CD14-positive monocyte (primary cell): ENCODE data around the gene CYP26C1. TPM values are rescaled to one million over a fixed set of nuclear protein-coding genes. Genes with fewer than 3 reads are reported as not detected.

ENCODE experiments used
- DNase-seq, 3 donors: peaks; one replicate each; pipeline ENCODE4 v3.0.0-alpha.2; 2011 to 2022
- H2AFZ ChIP-seq: 2 replicates; pipeline ENCODE4 v1.6.0; 2012; ENCODE audit warnings: mild to moderate bottlenecking, low read depth, low read length, inconsistent platforms; ENCODE audit not compliant: insufficient read depth, poor library complexity, severe bottlenecking
- H3K27ac ChIP-seq, 2 donors: 1 replicate in 1 of 2; 2 replicates in 1 of 2; pipeline ENCODE4 v1.5.1; 2012 to 2013; ENCODE audit warnings: low read length in 2 of 2, control low read depth in 1 of 2, inconsistent platforms in 1 of 2, low read depth in 1 of 2, mild to moderate bottlenecking in 1 of 2
- H3K27me3 ChIP-seq, 2 donors: one replicate each; pipeline versions ENCODE4 v1.6.0 to v1.6.1; 2011 to 2013; ENCODE audit warnings: low read length in 2 of 2; ENCODE audit not compliant: control insufficient read depth in 2 of 2, insufficient read depth in 2 of 2
- H3K36me3 ChIP-seq, 2 donors: replicated peaks in 1 of 2; 1 replicate in 1 of 2; 2 replicates in 1 of 2; pipeline versions ENCODE4 v1.5.1 to v1.6.1; 2012 to 2013; ENCODE audit warnings: low read length in 2 of 2, control low read depth in 1 of 2, inconsistent platforms in 1 of 2, mild to moderate bottlenecking in 1 of 2; ENCODE audit not compliant: insufficient read depth in 2 of 2, control insufficient read depth in 1 of 2
- H3K4me1 ChIP-seq, 2 donors: 1 replicate in 1 of 2; 2 replicates in 1 of 2; pipeline versions ENCODE4 v1.5.1 to v1.6.1; 2012 to 2013; ENCODE audit warnings: low read length in 2 of 2, control low read depth in 1 of 2, inconsistent platforms in 1 of 2, mild to moderate bottlenecking in 1 of 2, moderate library complexity in 1 of 2; ENCODE audit not compliant: insufficient read depth in 2 of 2, control insufficient read depth in 1 of 2
- H3K4me2 ChIP-seq: replicated peaks from 2 replicates; pipeline ENCODE3; 2012; ENCODE audit warnings: low read length, moderate library complexity, mild to moderate bottlenecking; ENCODE audit not compliant: poor library complexity, severe bottlenecking; ENCODE audit errors: extremely low read depth
- H3K4me3 ChIP-seq, 3 experiments: fragments of 200-600 bp in 1 of 3; sonication (generic) in 1 of 3; replicated peaks in 1 of 3; 1 replicate in 2 of 3; 2 replicates in 1 of 3; pipeline ENCODE4 v1.5.1; 2011 to 2013; ENCODE audit warnings: low read length in 3 of 3, mild to moderate bottlenecking in 3 of 3, control low read depth in 2 of 3, low read depth in 2 of 3, inconsistent platforms in 1 of 3, moderate library complexity in 1 of 3
- H3K79me2 ChIP-seq: 2 replicates; pipeline ENCODE4 v1.6.0; 2012; ENCODE audit warnings: mild to moderate bottlenecking, control low read depth, inconsistent platforms, low read length, moderate library complexity; ENCODE audit not compliant: insufficient read depth
- H3K9ac ChIP-seq: 2 replicates; pipeline ENCODE4 v1.6.0; 2017; ENCODE audit warnings: low read length, mild to moderate bottlenecking; ENCODE audit not compliant: insufficient read depth, poor library complexity, severe bottlenecking
- H3K9me3 ChIP-seq, 2 donors: replicated peaks in 1 of 2; 1 replicate in 1 of 2; 2 replicates in 1 of 2; pipeline versions ENCODE4 v1.5.1 to v1.6.1; 2012 to 2013; ENCODE audit warnings: low read length in 2 of 2, control low read depth in 1 of 2; ENCODE audit not compliant: control insufficient read depth in 1 of 2, insufficient read depth in 1 of 2
- H4K20me1 ChIP-seq: 2 replicates; pipeline ENCODE4 v1.6.0; 2012; ENCODE audit warnings: mild to moderate bottlenecking, low read length, control low read depth, moderate library complexity; ENCODE audit not compliant: insufficient read depth
- H3K27ac Mint-ChIP-seq, 7 donors: one replicate each; pipeline ENCODE4 v1.8.0; 2020; ENCODE audit warnings: mild to moderate bottlenecking in 7 of 7, mixed read lengths in 7 of 7, moderate library complexity in 6 of 7, inconsistent platforms in 2 of 7
- H3K27me3 Mint-ChIP-seq, 3 donors: one replicate each; pipeline ENCODE4 v1.8.0; 2021 to 2022; ENCODE audit warnings: low read depth in 3 of 3, mild to moderate bottlenecking in 3 of 3, mixed read lengths in 3 of 3, moderate library complexity in 3 of 3, inconsistent platforms in 1 of 3
- H3K36me3 Mint-ChIP-seq, 2 donors: one replicate each; pipeline ENCODE4 v1.8.0; 2020; ENCODE audit warnings: mixed read lengths in 2 of 2, inconsistent platforms in 1 of 2, mild to moderate bottlenecking in 1 of 2
- H3K4me1 Mint-ChIP-seq: one replicate; pipeline ENCODE4 v1.8.0; 2020; ENCODE audit warnings: mild to moderate bottlenecking, mixed read lengths
- H3K4me3 Mint-ChIP-seq, 2 donors: one replicate each; pipeline ENCODE4 v1.8.0; 2020; ENCODE audit warnings: mild to moderate bottlenecking in 2 of 2, mixed read lengths in 2 of 2, moderate library complexity in 1 of 2
- H3K9me3 Mint-ChIP-seq, 7 donors: one replicate each; pipeline ENCODE4 v1.8.0; 2020 to 2022; ENCODE audit warnings: mixed read lengths in 7 of 7, mild to moderate bottlenecking in 6 of 7, moderate library complexity in 6 of 7, inconsistent platforms in 2 of 7
- WGBS: methylation state at CpG from one replicate; pipeline ENCODE4 v1.1.5; 2013; ENCODE audit warnings: missing lambda C conversion rate; ENCODE audit not compliant: insufficient coverage; 5-methylcytosine and 5-hydroxymethylcytosine counted together
- intact Hi-C, 2 donors: fragments of 100-400 bp; cut with micrococcal nuclease; formaldehyde crosslinking; loops; one replicate each; pipeline versions ENCODE4 v1.15.0 to v1.15.1; 2023
- polyA plus RNA-seq, 3 donors: library from polyadenylated mRNA; depleted of rRNA in 1 of 3; unstranded in 2 of 3; stranded (reverse) in 1 of 3; fragments of 300-500 nt in 2 of 3; fragments of >200 nt in 1 of 3; fragmentation: Illumina TruSeq in 2 of 3; gene quantifications; 1 replicate in 2 of 3; 2 replicates in 1 of 3; pipeline ENCODE4 v1.2.3, GENCODE V29; 2012 to 2021
- TF ChIP-seq, protein P1 (sequence below): fragments of 200-600 bp; IDR thresholded peaks from one replicate; pipeline ENCODE4 v1.8.0; 2022; ENCODE audit warnings: antibody characterized with exemption, mild to moderate bottlenecking

The CYP26C1 gene
- polyA plus RNA-seq, 3 donors = not detected

DNA sequence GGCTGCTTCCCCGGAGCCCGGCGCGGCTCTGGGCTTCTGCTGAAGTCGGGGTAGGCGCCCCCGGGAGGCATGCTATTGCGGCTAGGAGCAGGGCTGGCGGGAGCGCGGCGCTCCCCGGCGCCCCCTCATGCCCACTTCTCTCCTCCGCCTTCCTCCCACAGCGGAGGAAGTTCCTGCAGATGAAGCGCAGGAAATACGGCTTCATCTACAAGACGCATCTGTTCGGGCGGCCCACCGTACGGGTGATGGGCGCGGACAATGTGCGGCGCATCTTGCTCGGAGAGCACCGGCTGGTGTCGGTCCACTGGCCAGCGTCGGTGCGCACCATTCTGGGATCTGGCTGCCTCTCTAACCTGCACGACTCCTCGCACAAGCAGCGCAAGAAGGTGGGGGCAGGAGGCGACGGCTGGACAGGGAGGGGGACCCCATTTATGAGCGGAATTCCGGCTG lies 13.6 kb downstream of the CYP26C1 start:
- Histone ChIP-seq H3K27me3 (peaks cover 70 to 90% of the 10 kb centered on the region in 2 donors), H2AFZ (no peak overlapping the region), H3K4me2 (peak overlapping the region; percentile 60), H3K27ac (no peak overlapping the region), H3K9me3 (peaks cover 5 to 49% of the 10 kb centered on the region in 2 donors), H3K4me1 (peaks cover 23 to 35% of the 10 kb centered on the region in 2 donors), H3K36me3 (no peaks in the 10 kb centered on the region), H3K79me2 (no peaks in the 10 kb centered on the region), H4K20me1 (no peaks in the 10 kb centered on the region), H3K9ac (no peak overlapping the region), H3K4me3 (peak overlapping the region in 1 of 3 experiments; percentile 11)
- H3K36me3 Mint-ChIP-seq = peaks cover 5 to 12% of the 10 kb centered on the region in 2 donors
- H3K27me3 Mint-ChIP-seq = peaks cover 77 to 96% (median 92%) of the 10 kb centered on the region in 3 donors
- intact Hi-C loops = no loop called here
- peak overlapping the region; percentile 9 to 86 for H3K4me3 Mint-ChIP-seq
- no peak for DNase-seq
- TF ChIP-seq, protein P1, sequence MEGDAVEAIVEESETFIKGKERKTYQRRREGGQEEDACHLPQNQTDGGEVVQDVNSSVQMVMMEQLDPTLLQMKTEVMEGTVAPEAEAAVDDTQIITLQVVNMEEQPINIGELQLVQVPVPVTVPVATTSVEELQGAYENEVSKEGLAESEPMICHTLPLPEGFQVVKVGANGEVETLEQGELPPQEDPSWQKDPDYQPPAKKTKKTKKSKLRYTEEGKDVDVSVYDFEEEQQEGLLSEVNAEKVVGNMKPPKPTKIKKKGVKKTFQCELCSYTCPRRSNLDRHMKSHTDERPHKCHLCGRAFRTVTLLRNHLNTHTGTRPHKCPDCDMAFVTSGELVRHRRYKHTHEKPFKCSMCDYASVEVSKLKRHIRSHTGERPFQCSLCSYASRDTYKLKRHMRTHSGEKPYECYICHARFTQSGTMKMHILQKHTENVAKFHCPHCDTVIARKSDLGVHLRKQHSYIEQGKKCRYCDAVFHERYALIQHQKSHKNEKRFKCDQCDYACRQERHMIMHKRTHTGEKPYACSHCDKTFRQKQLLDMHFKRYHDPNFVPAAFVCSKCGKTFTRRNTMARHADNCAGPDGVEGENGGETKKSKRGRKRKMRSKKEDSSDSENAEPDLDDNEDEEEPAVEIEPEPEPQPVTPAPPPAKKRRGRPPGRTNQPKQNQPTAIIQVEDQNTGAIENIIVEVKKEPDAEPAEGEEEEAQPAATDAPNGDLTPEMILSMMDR = no peak
- peak overlapping the region in 1 of 7 donors; percentile 21 for H3K27ac Mint-ChIP-seq
- 0% methylated on average over 38 of the region's 40 CpGs for WGBS
- H3K9me3 Mint-ChIP-seq = peaks cover 0 to 9% (median 4%) of the 10 kb centered on the region in 7 donors
- peaks cover 27% of the 10 kb centered on the region for H3K4me1 Mint-ChIP-seq

DNA sequence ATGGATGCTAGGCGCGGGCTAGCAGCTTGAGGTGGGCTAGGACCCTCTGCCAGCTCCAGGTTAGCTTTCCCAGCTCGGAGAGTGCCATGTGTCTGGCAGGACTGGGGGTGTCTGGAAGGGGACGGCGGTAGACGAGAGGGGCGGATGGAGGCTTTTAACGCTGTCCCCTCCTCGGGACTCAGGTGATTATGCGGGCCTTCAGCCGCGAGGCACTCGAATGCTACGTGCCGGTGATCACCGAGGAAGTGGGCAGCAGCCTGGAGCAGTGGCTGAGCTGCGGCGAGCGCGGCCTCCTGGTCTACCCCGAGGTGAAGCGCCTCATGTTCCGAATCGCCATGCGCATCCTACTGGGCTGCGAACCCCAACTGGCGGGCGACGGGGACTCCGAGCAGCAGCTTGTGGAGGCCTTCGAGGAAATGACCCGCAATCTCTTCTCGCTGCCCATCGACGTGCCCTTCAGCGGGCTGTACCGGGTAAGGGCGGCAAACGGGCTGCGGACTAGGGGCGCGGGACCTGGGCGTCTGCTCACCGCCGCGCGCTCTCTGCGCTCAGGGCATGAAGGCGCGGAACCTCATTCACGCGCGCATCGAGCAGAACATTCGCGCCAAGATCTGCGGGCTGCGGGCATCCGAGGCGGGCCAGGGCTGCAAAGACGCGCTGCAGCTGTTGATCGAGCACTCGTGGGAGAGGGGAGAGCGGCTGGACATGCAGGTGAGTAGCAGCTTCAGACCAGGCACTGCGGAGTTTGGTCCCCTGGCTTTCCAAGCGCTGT lies 14.2 kb downstream of the CYP26C1 start:
- Histone ChIP-seq H3K9ac (no peak overlapping the region), H3K4me2 (peak overlapping the region; percentile 60), H3K79me2 (no peaks in the 10 kb centered on the region), H3K9me3 (peaks cover 5 to 46% of the 10 kb centered on the region in 2 donors), H2AFZ (no peak overlapping the region), H3K27ac (no peak overlapping the region), H4K20me1 (no peaks in the 10 kb centered on the region), H3K4me1 (peaks cover 23 to 35% of the 10 kb centered on the region in 2 donors), H3K27me3 (peaks cover 70 to 90% of the 10 kb centered on the region in 2 donors), H3K36me3 (no peaks in the 10 kb centered on the region), H3K4me3 (peak overlapping the region in 1 of 3 experiments; percentile 11)
- DNase-seq = no peak
- WGBS = 3% methylated on average over 67 of the region's 67 CpGs
- intact Hi-C loops = no loop called here
- Mint-ChIP-seq H3K4me3 (peak overlapping the region; percentile 58 to 86), H3K36me3 (peaks cover 5 to 12% of the 10 kb centered on the region in 2 donors), H3K27me3 (peaks cover 77 to 96% (median 92%) of the 10 kb centered on the region in 3 donors), H3K4me1 (peaks cover 28% of the 10 kb centered on the region), H3K9me3 (peaks cover 0 to 9% (median 5%) of the 10 kb centered on the region in 7 donors), H3K27ac (peak overlapping the region in 1 of 7 donors; percentile 21)
- TF ChIP-seq, protein P1 = no peak
